Osteoblast (primary cell): ENCODE data around the gene NLN. TPM values are rescaled to one million over a fixed set of nuclear protein-coding genes. Genes with fewer than 3 reads are reported as not detected.

Experiments used
- DNase-seq: peaks from one replicate; pipeline ENCODE4 v3.0.0; 2011; ENCODE audit warnings: low spot score, mixed read lengths; ENCODE audit not compliant: insufficient read length; ENCODE audit errors: missing footprints
- H2AFZ ChIP-seq: 2 replicates; pipeline ENCODE4 v1.6.0; 2011; ENCODE audit warnings: mild to moderate bottlenecking, low read length
- H3K27ac ChIP-seq: 2 replicates; pipeline ENCODE4 v1.5.1; 2011; ENCODE audit warnings: mild to moderate bottlenecking, low read depth, low read length, moderate library complexity
- H3K27me3 ChIP-seq: 2 replicates; pipeline ENCODE4 v1.6.0; 2012; ENCODE audit warnings: mild to moderate bottlenecking, control low read depth, inconsistent platforms, low read length, moderate library complexity; ENCODE audit not compliant: insufficient read depth
- H3K36me3 ChIP-seq: 2 replicates; pipeline ENCODE4 v1.5.1; 2011; ENCODE audit warnings: mild to moderate bottlenecking, low read length, control low read depth, moderate library complexity; ENCODE audit not compliant: insufficient read depth
- H3K4me1 ChIP-seq: 2 replicates; pipeline ENCODE4 v1.5.1; 2011; ENCODE audit warnings: mild to moderate bottlenecking, low read length, control low read depth, moderate library complexity; ENCODE audit not compliant: insufficient read depth
- H3K4me2 ChIP-seq: 2 replicates; pipeline ENCODE4 v1.6.0; 2011; ENCODE audit warnings: mild to moderate bottlenecking, low read length; ENCODE audit not compliant: insufficient read depth
- H3K4me3 ChIP-seq: fragments of 200-600 bp; sonication (generic); 3 replicates; pipeline ENCODE4 v1.5.1; 2012; ENCODE audit warnings: mild to moderate bottlenecking, low read length, inconsistent platforms; ENCODE audit not compliant: insufficient read depth
- H3K79me2 ChIP-seq: 2 replicates; pipeline ENCODE4 v1.6.0; 2012; ENCODE audit warnings: mild to moderate bottlenecking, low read length, control low read depth, inconsistent platforms; ENCODE audit not compliant: insufficient read depth
- H3K9me3 ChIP-seq: 2 replicates; pipeline ENCODE4 v1.5.1; 2011; ENCODE audit warnings: low read depth, low read length, control low read depth
- H4K20me1 ChIP-seq: 2 replicates; pipeline ENCODE4 v1.6.0; 2012; ENCODE audit warnings: mild to moderate bottlenecking, low read length, control low read depth; ENCODE audit not compliant: insufficient read depth
- CTCF ChIP-seq: IDR thresholded peaks from 2 replicates; pipeline ENCODE4 v1.5.1; 2011; ENCODE audit warnings: mild to moderate bottlenecking, low read depth, low read length, moderate library complexity; ENCODE audit errors: extremely low read depth
- total RNA-seq: library from RNA; depleted of rRNA; stranded (reverse); fragments of >200 nt; gene quantifications from 2 replicates; pipeline ENCODE4 v1.2.3, GENCODE V29; 2012

The NLN gene
- total RNA-seq, 1 donor = 35.5 TPM

- H3K27me3 ChIP-seq = no peaks in the 10 kb centered on the region
- H3K79me2 ChIP-seq = no peaks in the 10 kb centered on the region
- no peak overlapping the region for H3K4me3 ChIP-seq
- no peaks in the 10 kb centered on the region for H3K9me3 ChIP-seq
- no peak overlapping the region for H2AFZ ChIP-seq
- no peak overlapping the region for H3K27ac ChIP-seq
- no peak for DNase-seq
- H4K20me1 ChIP-seq = no peaks in the 10 kb centered on the region
- peaks cover 39% of the 10 kb centered on the region for H3K4me1 ChIP-seq
- no peak overlapping the region for H3K4me2 ChIP-seq
- no peak for TF ChIP-seq CTCF
- peaks cover 20% of the 10 kb centered on the region for H3K36me3 ChIP-seq
These were observed 91.2 kb downstream of the NLN start for GRCh38 chr5:65813174-65813573.

- Histone ChIP-seq H3K36me3 (peaks cover 17% of the 10 kb centered on the region), H3K4me1 (peaks cover 19% of the 10 kb centered on the region), H2AFZ (no peak overlapping the region), H4K20me1 (no peaks in the 10 kb centered on the region), H3K27ac (no peak overlapping the region), H3K79me2 (no peaks in the 10 kb centered on the region), H3K9me3 (no peaks in the 10 kb centered on the region), H3K27me3 (no peaks in the 10 kb centered on the region), H3K4me3 (no peak overlapping the region), H3K4me2 (no peak overlapping the region)
- no peak for TF ChIP-seq CTCF
- no peak for DNase-seq
These were observed 93.2 kb downstream of the NLN start for GRCh38 chr5:65815161-65815560.

GRCh38 chr5:65816729-65817128, 94.7 kb downstream of the NLN start:
- no peak overlapping the region for H3K4me3 ChIP-seq
- H3K9me3 ChIP-seq = no peaks in the 10 kb centered on the region
- no peaks in the 10 kb centered on the region for H3K27me3 ChIP-seq
- peaks cover 4% of the 10 kb centered on the region for H3K4me1 ChIP-seq
- no peak for DNase-seq
- no peaks in the 10 kb centered on the region for H3K79me2 ChIP-seq
- H2AFZ ChIP-seq = no peak overlapping the region
- no peak for TF ChIP-seq CTCF
- H3K4me2 ChIP-seq = no peak overlapping the region
- H4K20me1 ChIP-seq = no peaks in the 10 kb centered on the region
- H3K27ac ChIP-seq = no peak overlapping the region
- peaks cover 17% of the 10 kb centered on the region for H3K36me3 ChIP-seq

GRCh38 chr5:65817931-65818330, 95.9 kb downstream of the NLN start:
- Histone ChIP-seq H3K27me3 (no peaks in the 10 kb centered on the region), H2AFZ (no peak overlapping the region), H3K79me2 (no peaks in the 10 kb centered on the region), H3K27ac (no peak overlapping the region), H3K9me3 (no peaks in the 10 kb centered on the region), H3K4me3 (no peak overlapping the region), H4K20me1 (no peaks in the 10 kb centered on the region), H3K4me1 (no peaks in the 10 kb centered on the region), H3K4me2 (no peak overlapping the region), H3K36me3 (peaks cover 13% of the 10 kb centered on the region)
- no peak for DNase-seq
- no peak for TF ChIP-seq CTCF
